Fibroblast of mammary gland (primary cell): ENCODE measurements around the gene C1QBP.

ENCODE experiments used
- DNase-seq: peaks from one replicate; pipeline ENCODE4 v3.0.0-alpha.2; 2010; ENCODE audit warnings: low read depth
- H3K4me3 ChIP-seq: 2 replicates; pipeline ENCODE4 v1.5.1; 2011; ENCODE audit warnings: low read depth, mild to moderate bottlenecking, low read length, moderate library complexity; ENCODE audit not compliant: control insufficient read depth
- TF ChIP-seq, protein P1 (sequence below): conservative IDR thresholded peaks from 2 replicates; pipeline ENCODE4 v1.5.1; 2011; ENCODE audit warnings: low read depth, low read length, inconsistent platforms; ENCODE audit not compliant: control insufficient read depth, insufficient read depth

The C1QBP gene

DNA sequence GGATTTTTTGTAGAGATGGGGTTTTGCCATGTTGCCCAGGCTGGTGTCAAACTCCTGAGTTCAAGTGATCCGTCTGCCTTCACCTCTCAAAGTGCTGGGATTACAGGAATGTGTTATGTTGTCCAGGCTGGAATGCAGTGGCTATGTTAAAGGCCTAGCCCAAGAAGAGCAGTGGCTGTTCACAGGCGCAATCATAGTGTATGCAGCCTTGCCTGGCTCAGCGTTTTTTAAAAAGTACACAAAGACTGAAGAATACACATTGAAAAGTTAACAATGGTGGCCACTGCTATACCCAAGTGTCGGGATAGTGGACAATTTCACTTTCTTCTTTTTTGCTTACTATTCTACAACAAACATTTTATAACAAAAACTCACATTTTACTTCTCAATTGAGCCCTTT, 40.0 kb upstream of the C1QBP start:
- DNase-seq = no peak
- TF ChIP-seq, protein P1, sequence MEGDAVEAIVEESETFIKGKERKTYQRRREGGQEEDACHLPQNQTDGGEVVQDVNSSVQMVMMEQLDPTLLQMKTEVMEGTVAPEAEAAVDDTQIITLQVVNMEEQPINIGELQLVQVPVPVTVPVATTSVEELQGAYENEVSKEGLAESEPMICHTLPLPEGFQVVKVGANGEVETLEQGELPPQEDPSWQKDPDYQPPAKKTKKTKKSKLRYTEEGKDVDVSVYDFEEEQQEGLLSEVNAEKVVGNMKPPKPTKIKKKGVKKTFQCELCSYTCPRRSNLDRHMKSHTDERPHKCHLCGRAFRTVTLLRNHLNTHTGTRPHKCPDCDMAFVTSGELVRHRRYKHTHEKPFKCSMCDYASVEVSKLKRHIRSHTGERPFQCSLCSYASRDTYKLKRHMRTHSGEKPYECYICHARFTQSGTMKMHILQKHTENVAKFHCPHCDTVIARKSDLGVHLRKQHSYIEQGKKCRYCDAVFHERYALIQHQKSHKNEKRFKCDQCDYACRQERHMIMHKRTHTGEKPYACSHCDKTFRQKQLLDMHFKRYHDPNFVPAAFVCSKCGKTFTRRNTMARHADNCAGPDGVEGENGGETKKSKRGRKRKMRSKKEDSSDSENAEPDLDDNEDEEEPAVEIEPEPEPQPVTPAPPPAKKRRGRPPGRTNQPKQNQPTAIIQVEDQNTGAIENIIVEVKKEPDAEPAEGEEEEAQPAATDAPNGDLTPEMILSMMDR = no peak
- no peak overlapping the region for H3K4me3 ChIP-seq

DNA sequence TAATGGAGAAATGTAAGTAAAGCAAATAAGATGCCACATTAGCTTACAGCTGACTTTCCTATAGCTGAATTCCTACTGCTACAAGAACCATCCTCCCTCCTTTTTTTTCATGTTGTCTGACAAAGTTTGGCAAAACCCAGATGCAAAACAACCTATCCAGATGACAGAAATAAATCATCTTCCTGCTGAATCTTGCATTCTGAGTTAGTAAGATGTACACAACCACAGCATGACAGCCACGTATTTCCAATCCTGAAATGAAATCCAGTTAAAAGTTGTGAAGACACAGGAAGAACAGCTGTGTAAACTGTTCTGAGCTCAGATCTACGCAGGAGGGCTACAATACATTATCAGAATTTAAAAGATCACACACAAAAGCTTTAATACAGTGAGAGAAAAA, 35.0 kb upstream of the C1QBP start:
- DNase-seq = no peak

GRCh38 chr17:5472511-5472910, 33.6 kb upstream of the C1QBP start:
- DNase-seq = no peak

More for the DNA sequence above, 35.0 kb upstream of the C1QBP start:
- TF ChIP-seq, protein P1 = no peak
- no peak overlapping the region for H3K4me3 ChIP-seq

DNA sequence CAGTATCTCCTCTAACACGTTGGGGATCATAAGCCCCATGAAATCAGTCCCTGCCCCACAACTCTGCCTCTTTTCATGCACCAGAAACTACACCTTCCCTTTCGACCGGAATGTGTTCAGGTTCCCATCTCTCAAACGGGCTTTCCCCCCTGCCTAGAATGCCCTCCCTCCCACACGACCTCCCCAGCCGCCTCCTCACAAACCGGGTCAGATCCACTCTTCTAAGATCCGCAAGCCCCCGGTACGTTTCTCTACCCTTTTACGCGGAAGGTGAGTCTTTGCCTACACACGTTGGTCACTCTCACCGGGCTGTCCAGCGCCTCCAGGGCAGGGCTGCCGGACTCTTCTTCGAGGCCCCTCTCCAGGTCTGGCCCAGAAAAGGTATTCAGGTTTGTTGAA, 29.1 kb upstream of the C1QBP start:
- DNase-seq = peak; percentile 0
- H3K4me3 ChIP-seq = peak overlapping the region; percentile 88
- TF ChIP-seq, protein P1 = no peak

More at GRCh38 chr17:5472511-5472910, 33.6 kb upstream of the C1QBP start:
- TF ChIP-seq, protein P1 = no peak
- no peak overlapping the region for H3K4me3 ChIP-seq

DNA sequence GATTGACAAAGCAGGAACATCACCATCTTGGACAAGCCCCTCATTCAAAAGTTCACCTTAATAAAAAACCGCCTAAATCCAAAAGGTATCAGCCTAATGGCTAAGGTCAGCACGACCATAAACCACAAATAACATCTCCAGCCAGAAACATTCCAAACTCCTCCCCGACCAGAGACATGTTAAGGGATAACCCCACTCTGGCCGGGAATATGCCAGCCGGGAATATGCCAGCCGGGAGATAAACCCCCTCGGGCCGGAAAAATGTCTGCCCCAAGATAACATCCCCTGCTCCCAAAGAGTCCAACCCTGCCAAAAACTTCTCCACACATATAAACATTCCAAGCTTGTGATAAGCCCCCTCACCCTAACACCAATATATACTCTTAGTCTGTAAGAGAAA, 28.5 kb upstream of the C1QBP start:
- peak overlapping the region; percentile 88 for H3K4me3 ChIP-seq
- TF ChIP-seq, protein P1 = no peak
- DNase-seq = no peak

- TF ChIP-seq, protein P1 = no peak
- no peak overlapping the region for H3K4me3 ChIP-seq
- DNase-seq = no peak
Measured at GRCh38 chr17:5466295-5466694, 27.3 kb upstream of the C1QBP start.

GRCh38 chr17:5464717-5465507, 26.0 kb upstream of the C1QBP start:
- no peak for DNase-seq
- H3K4me3 ChIP-seq = no peak overlapping the region
- TF ChIP-seq, protein P1 = no peak
